Suprapubic skin (tissue), 4 donors: ENCODE measurements around the gene WHAMM.

ENCODE experiments used
- CTCF ChIP-seq, 2 donors: fragments of 200-600 bp in 1 of 2; fragments of 450-650 bp in 1 of 2; sonication (generic) in 1 of 2; IDR thresholded peaks; one replicate each; pipeline ENCODE4 v1.5.1; 2016 to 2019; ENCODE audit warnings: antibody characterized with exemption in 2 of 2, mild to moderate bottlenecking in 1 of 2, moderate library complexity in 1 of 2
- EP300 ChIP-seq: sonication (generic); formaldehyde crosslinking; IDR thresholded peaks from one replicate; pipeline ENCODE4 v1.6.1; 2017; ENCODE audit warnings: antibody characterized with exemption
- POLR2A ChIP-seq, 2 donors: fragments of 450-650 bp; IDR thresholded peaks; one replicate each; pipeline ENCODE4 v1.6.1; 2017; ENCODE audit warnings: antibody characterized with exemption in 2 of 2, mild to moderate bottlenecking in 2 of 2, moderate library complexity in 2 of 2
- POLR2AphosphoS5 ChIP-seq, 3 donors: sonication (generic); formaldehyde crosslinking; IDR thresholded peaks; one replicate each; pipeline ENCODE4 v1.6.1; 2017; ENCODE audit warnings: antibody characterized with exemption in 3 of 3

GRCh38 chr15:82798104-82798503 lies 11.3 kb upstream of the WHAMM start:
- TF ChIP-seq EP300, result no peak
- no peak for TF ChIP-seq CTCF (IDR thresholded peaks at IDR 0.05)
- no peak for TF ChIP-seq POLR2A (IDR thresholded peaks at IDR 0.05)
- no peak for TF ChIP-seq POLR2AphosphoS5 (IDR thresholded peaks at IDR 0.05)
